Kidney (tissue), 14 donors: ENCODE measurements around the gene LDLRAD4. TPM values are rescaled to one million over a fixed set of nuclear protein-coding genes. Genes with fewer than 3 reads are reported as not detected.

ENCODE experiments used
- DNase-seq, 5 donors: peaks; one replicate each; pipeline ENCODE4 v3.0.0-alpha.2; 2013 to 2020
- FAIRE-seq: peaks from 2 replicates; lab custom pipeline; 2012; peaks lifted over from hg19 to GRCh38; lab: Jason Lieb, UNC
- H3K27ac ChIP-seq, 2 donors: one replicate each; pipeline ENCODE4 v1.7.0; 2013; ENCODE audit warnings: low read depth in 2 of 2, low read length in 2 of 2, inconsistent platforms in 1 of 2
- H3K27me3 ChIP-seq: one replicate; pipeline ENCODE4 v1.7.1; 2013; ENCODE audit warnings: low read length, inconsistent platforms; ENCODE audit not compliant: control insufficient read depth, insufficient read depth
- H3K36me3 ChIP-seq, 3 donors: one replicate each; pipeline versions ENCODE4 v1.7.0 to v1.7.1; 2013; ENCODE audit warnings: low read length in 3 of 3, control low read depth in 1 of 3, inconsistent platforms in 1 of 3; ENCODE audit not compliant: insufficient read depth in 3 of 3, control insufficient read depth in 2 of 3
- H3K4me1 ChIP-seq, 3 donors: one replicate each; pipeline versions ENCODE4 v1.7.0 to v1.7.1; 2013; ENCODE audit warnings: low read length in 3 of 3, inconsistent platforms in 1 of 3, low read depth in 1 of 3; ENCODE audit not compliant: control insufficient read depth in 2 of 3, insufficient read depth in 2 of 3
- H3K4me3 ChIP-seq, 3 donors: one replicate each; pipeline versions ENCODE4 v1.7.0 to v1.8.1; 2013; ENCODE audit warnings: low read length in 3 of 3, control low read depth in 1 of 3, inconsistent platforms in 1 of 3
- H3K9ac ChIP-seq, 3 donors: one replicate each; pipeline versions ENCODE4 v1.7.0 to v1.7.1; 2013; ENCODE audit warnings: low read length in 3 of 3, control low read depth in 1 of 3, inconsistent platforms in 1 of 3
- H3K9me3 ChIP-seq, 3 donors: one replicate each; pipeline versions ENCODE4 v1.7.0 to v1.7.1; 2013; ENCODE audit warnings: low read length in 3 of 3, control low read depth in 1 of 3, inconsistent platforms in 1 of 3; ENCODE audit not compliant: control insufficient read depth in 2 of 3, insufficient read depth in 1 of 3
- CTCF ChIP-seq: IDR thresholded peaks from 3 replicates; pipeline ENCODE4 v1.5.1; 2012; ENCODE audit warnings: mild to moderate bottlenecking, moderate library complexity, borderline replicate concordance; ENCODE audit not compliant: insufficient read depth; ENCODE audit errors: extremely low read depth
- intact Hi-C: fragments of 100-400 bp; cut with DNase I; formaldehyde crosslinking; loops from one replicate; pipeline ENCODE4 v1.11.1; 2022
- polyA plus RNA-seq: library from polyadenylated mRNA; stranded (reverse); fragments of 350-450 nt; fragmentation: Illumina TruSeq; extraction: RNeasy Lipid Tissue Mini Kit (QIAGEN cat#74804); gene quantifications from one replicate; pipeline ENCODE4 v1.2.3, GENCODE V29; 2014; ENCODE audit warnings: low read depth, low replicate concordance; ENCODE audit not compliant: insufficient read depth
- total RNA-seq: library from RNA; stranded (reverse); fragmentation: NEBNext Ultra II Directional; extraction: Animal tissue kit (Norgen Biotek cat#: 25700); gene quantifications from one replicate; pipeline ENCODE4 v1.2.1, GENCODE V29; 2021
- donor health status: control.
- donor health status: control.
- donor health status: control.
- donor health status: control.
- donor health status: control.
- donor health status: DM: yes; HTN: yes; CAD: no.
- donor health status: Normal renal cell carcinoma (clear cell type).

LDLRAD4 gene
- total and polyA plus RNA-seq, 2 donors from 2014 or later: 2.3 to 42.3 TPM

DNA sequence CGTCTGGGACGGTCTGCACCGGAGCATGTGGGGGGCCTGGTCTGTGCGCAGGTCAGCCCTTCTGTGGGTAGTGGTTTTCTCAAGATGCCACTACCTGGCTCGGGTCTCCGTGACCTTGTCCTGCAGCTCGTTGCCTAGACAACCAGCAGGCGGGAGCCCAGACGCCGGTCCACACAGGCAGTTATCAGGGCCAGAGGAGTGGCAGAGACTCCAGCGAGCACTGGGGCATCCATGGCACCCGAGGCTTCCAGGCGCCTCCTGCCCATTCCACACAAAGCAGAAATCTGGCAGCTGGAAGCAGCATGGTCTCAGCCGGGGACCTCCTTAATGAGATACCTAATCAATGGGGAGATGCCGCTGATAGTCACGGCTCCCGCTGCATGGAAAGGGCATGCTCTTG, 351.7 kb downstream of the LDLRAD4 start:
- no peaks in the 10 kb centered on the region for H3K27me3 ChIP-seq
- TF ChIP-seq CTCF: no peak
- H3K36me3 ChIP-seq: no peaks in the 10 kb centered on the region
- H3K27ac ChIP-seq: no peak overlapping the region
- H3K9ac ChIP-seq: no peak overlapping the region
- no peaks in the 10 kb centered on the region for H3K4me1 ChIP-seq
- DNase-seq (no peak), FAIRE-seq (no peak)
- H3K4me3 ChIP-seq: no peak overlapping the region
- H3K9me3 ChIP-seq: no peaks in the 10 kb centered on the region
- intact Hi-C loops: no loop called here

DNA sequence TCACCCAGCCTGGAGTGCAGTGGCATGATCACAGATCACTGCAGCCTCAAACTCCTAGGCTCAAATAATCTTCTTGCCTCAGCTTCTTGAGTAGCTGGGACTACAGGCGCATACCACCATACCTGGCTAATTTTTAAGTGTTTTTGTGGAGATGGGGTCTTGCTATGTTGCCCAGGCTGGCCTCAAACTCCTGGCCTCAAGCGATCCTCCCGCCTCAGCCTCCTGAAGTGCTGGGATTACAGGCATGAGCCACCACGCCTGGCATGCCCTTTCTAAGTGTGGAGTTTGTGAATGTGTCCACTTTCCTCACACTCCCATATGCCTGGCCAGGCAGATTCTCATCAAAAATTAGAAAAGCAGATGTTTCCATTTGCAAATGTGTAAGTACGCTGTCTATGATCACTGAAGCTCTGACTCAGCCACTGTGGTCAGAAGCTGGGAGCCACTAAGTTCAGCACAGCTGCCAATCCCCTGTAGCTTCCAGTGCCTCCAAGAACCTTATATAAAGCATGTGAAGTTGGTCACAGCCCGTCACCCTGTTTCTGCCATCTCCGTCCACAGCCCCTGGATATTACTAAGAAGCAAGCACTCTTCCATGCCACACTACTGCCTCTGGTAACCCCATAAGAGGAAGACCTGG, 352.4 kb downstream of the LDLRAD4 start:
- DNase-seq (no peak), FAIRE-seq (no peak)
- Histone ChIP-seq H3K9ac (no peak overlapping the region), H3K27ac (no peak overlapping the region), H3K27me3 (no peaks in the 10 kb centered on the region), H3K4me3 (no peak overlapping the region), H3K9me3 (no peaks in the 10 kb centered on the region), H3K4me1 (no peaks in the 10 kb centered on the region), H3K36me3 (no peaks in the 10 kb centered on the region)
- intact Hi-C loops: no loop called here
- no peak for TF ChIP-seq CTCF

DNA sequence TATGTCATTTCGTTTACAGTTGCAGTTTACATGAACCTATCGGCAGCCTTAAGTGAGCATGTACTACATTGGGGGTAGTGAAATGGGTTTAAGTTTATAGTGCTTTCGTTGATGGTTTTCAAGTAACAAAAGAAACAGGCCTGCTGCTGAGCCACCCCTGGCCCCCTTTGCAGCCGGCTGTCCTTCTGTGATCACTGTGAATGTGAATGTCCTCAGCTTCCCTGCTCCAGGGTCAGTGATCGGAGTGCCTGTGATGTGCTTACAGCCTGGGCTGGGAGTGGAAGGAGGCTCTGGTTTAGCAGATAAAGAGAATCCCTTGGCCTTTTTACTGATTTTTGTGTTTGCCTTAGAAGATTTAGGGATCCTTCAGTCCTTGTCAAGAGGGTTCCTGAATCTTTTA, 353.6 kb downstream of the LDLRAD4 start:
- Histone ChIP-seq H3K27ac (no peak overlapping the region), H3K9ac (no peak overlapping the region), H3K4me3 (no peak overlapping the region), H3K27me3 (no peaks in the 10 kb centered on the region), H3K36me3 (no peaks in the 10 kb centered on the region), H3K9me3 (no peaks in the 10 kb centered on the region), H3K4me1 (no peaks in the 10 kb centered on the region)
- TF ChIP-seq CTCF: no peak
- no peak for FAIRE-seq
- no peak for DNase-seq
- intact Hi-C loops: no loop called here

- FAIRE-seq (no peak), DNase-seq (no peak)
- Histone ChIP-seq H3K9me3 (no peaks in the 10 kb centered on the region), H3K27ac (no peak overlapping the region), H3K36me3 (no peaks in the 10 kb centered on the region), H3K4me1 (no peaks in the 10 kb centered on the region), H3K4me3 (no peak overlapping the region), H3K27me3 (no peaks in the 10 kb centered on the region), H3K9ac (no peak overlapping the region)
- no peak for TF ChIP-seq CTCF
- intact Hi-C loops: no loop called here
These were observed 354.2 kb downstream of the LDLRAD4 start for GRCh38 chr18:13572721-13573120.
